Adipose tissue (tissue), 3 donors: ENCODE results near the gene GEMIN2. TPM values are rescaled to one million over a fixed set of nuclear protein-coding genes. Genes with fewer than 3 reads are reported as not detected.

Experiments used
- polyA plus RNA-seq, 3 donors: library from polyadenylated mRNA; stranded (reverse); fragments of 200-250 nt; gene quantifications; one replicate each; pipeline ENCODE4 v1.2.3, GENCODE V29; 2013
- donor health status: healthy with polysubstance abuse.
- donor health status: Bipolar disorder and iron deficiency.
- donor health status: healthy.

Gene GEMIN2
- polyA plus RNA-seq, 3 donors: 5.5 to 11.0 (median 8.3) TPM

Other genes with a start within 250 kb of the GEMIN2 start
- gene SEC23A, start 11.1 kb upstream of the GEMIN2 start, polyA plus RNA-seq: 10 to 100 TPM in 2 of 3 donors, 1 to 10 TPM in 1; 6.5 to 40.5 (median 36.5) TPM
- 10 to 100 TPM in 2 of 3 donors, 1 to 10 TPM in 1; 6.6 to 14.5 (median 10.6) TPM for gene TRAPPC6B, start 56.0 kb downstream of the GEMIN2 start, polyA plus RNA-seq
- gene PNN, start 60.9 kb downstream of the GEMIN2 start, polyA plus RNA-seq: 10 to 100 TPM; 25.4 to 39.3 (median 34.8) TPM
- 10 to 100 TPM in 1 of 3 donors, 1 to 10 TPM in 2; 8.8 to 25.2 (median 9.8) TPM for gene MIA2, start 119.6 kb downstream of the GEMIN2 start, polyA plus RNA-seq